ENCODE data around the gene HDAC4. TPM values are rescaled to one million over a fixed set of nuclear protein-coding genes. Genes with fewer than 3 reads are reported as not detected.

HDAC4 gene
- total RNA-seq, 1 donor from 2014 or later, result 44.7 TPM

DNA sequence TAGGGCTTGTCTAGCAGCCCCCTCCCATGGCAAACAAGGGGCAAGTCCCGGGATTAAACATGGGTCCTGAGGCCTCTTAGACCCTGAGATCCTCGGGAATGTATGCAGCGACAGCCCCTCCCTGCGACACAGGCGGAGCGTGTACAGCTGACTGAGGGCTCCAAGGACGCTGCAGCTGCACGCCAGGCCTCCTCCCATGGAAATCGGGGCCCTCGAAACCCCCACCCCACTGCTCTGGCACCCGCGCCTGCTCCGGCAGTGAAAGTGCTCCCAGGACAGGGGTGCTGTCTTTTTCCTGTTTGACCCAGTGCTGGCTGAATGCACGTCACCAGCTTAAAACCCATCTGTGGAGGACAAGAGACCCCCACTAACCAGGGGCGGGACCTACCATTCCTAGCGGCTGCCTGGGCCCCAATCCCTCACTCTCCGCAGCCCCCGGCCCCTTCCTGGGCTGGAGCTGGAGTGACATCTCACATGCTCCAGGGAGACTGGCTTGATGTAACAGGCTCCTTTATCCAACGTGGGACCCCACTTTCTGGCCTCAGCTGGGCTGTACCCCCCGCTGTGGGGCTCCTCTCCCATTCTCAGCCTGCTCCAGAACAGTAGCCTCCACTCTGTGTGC, 305.2 kb downstream of the HDAC4 start:
- no peak overlapping the region for H3K4me3 Mint-ChIP-seq
- no peaks in the 10 kb centered on the region for H3K4me1 Mint-ChIP-seq
- peaks cover 9% of the 10 kb centered on the region for H3K36me3 Mint-ChIP-seq (ENCODE audit: low read depth)
- DNase-seq, result no peak
- intact Hi-C loops (cut with micrococcal nuclease), result no loop called here
- no peaks in the 10 kb centered on the region for H3K27me3 Mint-ChIP-seq
- no peak overlapping the region for H3K27ac Mint-ChIP-seq
- no peaks in the 10 kb centered on the region for H3K9me3 Mint-ChIP-seq

DNA sequence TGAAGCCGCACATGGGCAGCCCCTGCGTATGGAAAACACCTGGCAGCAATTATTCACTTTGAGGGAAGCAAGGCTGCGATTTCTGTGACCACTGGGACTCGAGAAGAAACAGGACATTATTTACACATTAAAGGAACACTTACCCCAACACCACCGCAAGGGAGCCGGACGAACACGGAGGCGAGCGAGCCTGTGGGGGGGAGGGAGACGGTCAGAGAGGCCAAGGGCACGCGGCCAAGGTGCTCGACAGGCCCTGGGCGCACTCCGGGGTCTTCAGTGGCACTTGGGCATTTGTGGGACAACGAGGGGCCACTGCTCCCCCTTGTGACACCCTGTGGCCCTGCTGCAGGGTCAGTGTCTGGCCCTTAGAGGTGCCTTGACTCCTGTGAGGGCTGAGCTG, 306.0 kb downstream of the HDAC4 start:
- intact Hi-C loops (cut with micrococcal nuclease), result no loop called here

DNA sequence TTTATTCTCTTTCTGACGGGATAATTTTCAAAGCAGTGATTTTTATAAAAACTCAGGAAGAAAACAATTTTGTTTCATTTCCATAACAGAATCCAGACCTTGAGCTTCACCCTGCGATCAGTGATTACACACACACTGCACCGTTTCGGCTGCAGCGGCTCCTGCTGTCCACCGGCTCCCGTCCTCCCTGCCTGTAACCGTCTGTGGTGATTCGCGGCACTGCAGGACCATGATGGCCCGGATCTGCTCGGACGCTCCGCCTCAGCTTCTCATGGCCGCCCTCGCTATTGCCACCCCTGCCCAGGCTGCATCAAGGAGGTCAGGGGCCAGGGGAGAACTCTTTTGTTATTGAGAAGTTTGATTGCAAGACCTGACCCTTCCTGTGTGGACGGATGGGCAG, 306.9 kb downstream of the HDAC4 start:
- Mint-ChIP-seq H3K4me3 (no peak overlapping the region), H3K27me3 (no peaks in the 10 kb centered on the region), H3K4me1 (no peaks in the 10 kb centered on the region), H3K36me3 (ENCODE audit: low read depth) (peaks cover 6% of the 10 kb centered on the region), H3K27ac (no peak overlapping the region), H3K9me3 (no peaks in the 10 kb centered on the region)
- DNase-seq, result no peak
- intact Hi-C loops (cut with micrococcal nuclease), result no loop called here

More for the DNA sequence above, 306.0 kb downstream of the HDAC4 start:
- DNase-seq, result no peak
- H3K4me1 Mint-ChIP-seq, result no peaks in the 10 kb centered on the region
- no peaks in the 10 kb centered on the region for H3K27me3 Mint-ChIP-seq
- H3K36me3 Mint-ChIP-seq (ENCODE audit: low read depth), result peaks cover 6% of the 10 kb centered on the region
- no peaks in the 10 kb centered on the region for H3K9me3 Mint-ChIP-seq
- H3K4me3 Mint-ChIP-seq, result no peak overlapping the region
- H3K27ac Mint-ChIP-seq, result no peak overlapping the region

DNA sequence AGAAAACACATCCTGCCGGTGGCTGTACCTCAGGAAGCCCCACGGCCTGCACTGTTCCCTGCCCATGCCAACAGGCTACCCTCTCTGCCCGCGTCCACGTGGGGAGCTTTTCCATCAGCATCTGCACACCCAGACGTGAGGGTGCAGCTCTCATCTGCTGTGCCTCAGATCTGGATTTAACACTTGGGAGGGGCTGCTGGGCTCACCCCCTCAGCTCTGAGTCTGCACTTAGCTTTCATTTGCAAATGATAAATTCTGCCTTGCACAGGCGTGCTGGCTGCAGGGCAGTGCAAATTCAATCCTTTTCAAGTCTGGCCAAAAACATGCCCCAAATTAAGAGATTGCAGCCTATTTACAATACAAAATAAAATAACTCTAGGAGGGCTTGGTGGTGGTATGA, 307.3 kb downstream of the HDAC4 start:
- H3K27ac Mint-ChIP-seq, result no peak overlapping the region
- no peak for DNase-seq
- H3K4me3 Mint-ChIP-seq, result no peak overlapping the region
- no peaks in the 10 kb centered on the region for H3K27me3 Mint-ChIP-seq
- H3K9me3 Mint-ChIP-seq, result no peaks in the 10 kb centered on the region
- intact Hi-C loops (cut with micrococcal nuclease), result no loop called here
- H3K4me1 Mint-ChIP-seq, result no peaks in the 10 kb centered on the region
- H3K36me3 Mint-ChIP-seq (ENCODE audit: low read depth), result peaks cover 6% of the 10 kb centered on the region

DNA sequence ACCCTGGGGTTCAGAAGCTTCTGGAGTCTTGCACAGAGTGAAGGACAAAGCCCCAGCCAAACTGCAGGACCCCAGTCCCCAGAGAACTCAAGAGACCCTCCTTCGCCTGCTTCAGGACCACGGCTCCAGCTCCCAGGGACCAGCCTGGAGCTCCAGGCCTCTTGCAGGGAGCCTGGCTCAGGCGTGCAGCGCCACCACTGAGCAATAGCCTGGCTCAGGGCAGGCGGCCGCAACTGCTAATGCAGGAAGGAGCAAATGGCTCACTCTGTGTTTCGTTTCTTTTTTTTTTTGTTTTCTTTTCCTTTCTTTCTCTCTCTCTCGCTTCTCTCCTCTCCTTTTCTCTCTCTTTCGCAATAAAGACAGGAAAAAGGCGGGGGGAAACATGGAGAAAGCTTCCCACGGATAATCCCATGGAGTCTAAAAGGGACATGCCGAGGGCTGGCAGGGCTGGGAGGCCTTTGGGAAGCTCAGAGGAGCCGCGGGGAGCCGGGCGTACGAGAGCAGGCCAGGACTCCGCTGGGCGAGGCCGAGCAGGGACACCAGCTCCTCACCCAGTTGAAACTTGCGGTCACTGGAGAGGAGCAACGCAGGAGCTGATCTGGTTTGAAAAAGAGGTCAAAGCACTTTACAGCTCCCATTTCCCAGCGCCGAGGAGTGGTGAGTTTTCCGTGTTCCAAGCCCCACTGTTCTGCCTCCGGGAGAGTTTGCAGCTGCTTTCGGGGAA, 308.1 kb downstream of the HDAC4 start:
- intact Hi-C loops (cut with micrococcal nuclease), result no loop called here
- H3K9me3 Mint-ChIP-seq, result no peaks in the 10 kb centered on the region
- no peak for DNase-seq
- H3K4me3 Mint-ChIP-seq, result no peak overlapping the region
- peaks cover 6% of the 10 kb centered on the region for H3K36me3 Mint-ChIP-seq (ENCODE audit: low read depth)
- no peaks in the 10 kb centered on the region for H3K4me1 Mint-ChIP-seq
- H3K27me3 Mint-ChIP-seq, result no peaks in the 10 kb centered on the region
- H3K27ac Mint-ChIP-seq, result no peak overlapping the region

DNA sequence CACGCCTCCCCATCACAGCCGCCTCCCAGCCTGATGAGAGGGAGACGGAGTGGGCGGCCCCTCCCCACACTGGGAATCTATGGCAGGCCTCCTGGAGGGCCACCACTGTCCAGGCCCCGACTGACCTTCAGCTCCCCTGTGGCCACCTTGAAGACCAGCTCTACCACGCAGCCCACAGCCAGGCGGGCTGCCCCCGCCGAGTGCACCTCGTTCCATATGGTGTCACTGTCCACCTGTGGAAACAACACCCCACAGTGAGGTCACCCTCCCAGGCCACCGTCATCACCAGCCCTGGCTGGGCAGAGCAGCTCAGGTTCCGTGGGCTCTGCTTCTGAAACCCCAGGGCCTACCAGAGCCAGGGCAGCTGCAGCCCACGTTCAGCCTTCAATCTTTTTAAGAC, 310.9 kb downstream of the HDAC4 start:
- Mint-ChIP-seq H3K4me1 (no peaks in the 10 kb centered on the region), H3K4me3 (no peak overlapping the region), H3K27me3 (no peaks in the 10 kb centered on the region), H3K36me3 (ENCODE audit: low read depth) (peaks cover 9% of the 10 kb centered on the region), H3K9me3 (no peaks in the 10 kb centered on the region), H3K27ac (no peak overlapping the region)
- no peak for DNase-seq
- intact Hi-C loops (cut with micrococcal nuclease), result no loop called here

DNA sequence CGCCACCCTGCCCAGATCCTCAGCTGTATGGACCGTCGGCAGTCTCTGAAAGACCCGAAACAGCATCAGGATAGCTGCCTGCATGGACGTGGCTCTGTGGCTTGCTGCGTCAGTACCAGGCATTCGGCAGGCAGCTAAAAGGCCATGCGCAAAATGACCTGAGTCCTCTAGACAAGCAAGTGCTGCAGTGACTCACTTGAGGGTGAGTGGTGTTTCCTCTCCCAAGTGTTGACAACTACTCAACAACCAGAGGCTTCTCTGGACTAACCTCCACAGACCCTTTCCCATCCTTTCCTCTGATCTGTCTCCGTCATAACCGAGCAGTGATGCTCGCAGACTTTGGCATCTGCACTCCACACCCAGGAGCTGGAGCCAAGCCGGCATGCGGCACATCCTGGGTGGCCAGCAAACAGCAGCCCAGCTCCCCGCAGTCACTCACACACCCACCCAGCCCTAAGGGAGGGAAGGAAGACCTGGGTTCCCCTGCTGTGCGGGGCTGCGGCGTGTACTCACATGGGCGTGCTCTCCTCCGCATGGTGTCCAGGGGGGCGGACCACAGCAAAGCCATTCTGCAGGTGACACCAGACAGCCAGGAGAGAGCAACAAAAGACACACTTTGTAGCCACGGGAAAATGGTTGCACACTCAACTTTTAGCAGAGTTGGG, 313.6 kb downstream of the HDAC4 start:
- no peak overlapping the region for H3K4me3 Mint-ChIP-seq
- intact Hi-C loops (cut with micrococcal nuclease), result no loop called here
- no peak overlapping the region for H3K27ac Mint-ChIP-seq
- H3K36me3 Mint-ChIP-seq (ENCODE audit: low read depth), result peaks cover 11% of the 10 kb centered on the region
- H3K27me3 Mint-ChIP-seq, result no peaks in the 10 kb centered on the region
- H3K4me1 Mint-ChIP-seq, result no peaks in the 10 kb centered on the region
- H3K9me3 Mint-ChIP-seq, result no peaks in the 10 kb centered on the region
- DNase-seq, result no peak

DNA sequence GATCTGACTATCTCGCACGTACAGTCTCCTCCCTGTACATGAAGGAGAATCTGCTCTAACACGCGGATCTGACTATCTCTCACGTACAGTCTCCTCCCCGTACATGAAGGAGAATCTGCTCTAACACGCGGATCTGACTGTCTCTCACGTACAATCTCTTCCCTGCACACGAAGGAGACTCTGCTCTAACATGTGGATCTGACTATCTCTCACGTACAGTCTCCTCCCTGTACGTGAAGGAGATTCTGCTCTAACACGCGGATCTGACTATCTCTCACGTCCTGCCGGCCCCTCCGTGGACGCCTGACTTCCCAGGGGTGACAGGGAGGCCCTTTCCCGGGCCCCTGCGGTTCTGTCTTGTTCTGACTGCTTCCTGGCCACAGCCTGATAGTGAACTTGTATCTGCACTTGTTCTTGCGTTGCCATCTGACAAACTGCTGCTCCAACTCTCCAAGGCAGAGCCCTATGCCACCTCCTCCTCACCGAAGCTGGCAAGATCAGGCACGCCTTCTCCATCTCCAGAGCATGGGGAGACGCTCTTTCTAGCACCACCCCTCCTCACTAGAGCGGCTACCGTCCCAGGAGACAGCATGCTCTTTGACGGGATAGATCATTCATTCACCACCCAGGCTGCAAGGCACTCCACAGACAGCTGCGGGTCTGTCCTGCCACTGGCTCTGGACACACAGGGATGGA, 314.3 kb downstream of the HDAC4 start:
- DNase-seq, result no peak
- Mint-ChIP-seq H3K4me1 (no peaks in the 10 kb centered on the region), H3K9me3 (no peaks in the 10 kb centered on the region), H3K4me3 (no peak overlapping the region), H3K36me3 (ENCODE audit: low read depth) (peaks cover 11% of the 10 kb centered on the region), H3K27ac (no peak overlapping the region), H3K27me3 (no peaks in the 10 kb centered on the region)
- intact Hi-C loops (cut with micrococcal nuclease), result no loop called here

DNA sequence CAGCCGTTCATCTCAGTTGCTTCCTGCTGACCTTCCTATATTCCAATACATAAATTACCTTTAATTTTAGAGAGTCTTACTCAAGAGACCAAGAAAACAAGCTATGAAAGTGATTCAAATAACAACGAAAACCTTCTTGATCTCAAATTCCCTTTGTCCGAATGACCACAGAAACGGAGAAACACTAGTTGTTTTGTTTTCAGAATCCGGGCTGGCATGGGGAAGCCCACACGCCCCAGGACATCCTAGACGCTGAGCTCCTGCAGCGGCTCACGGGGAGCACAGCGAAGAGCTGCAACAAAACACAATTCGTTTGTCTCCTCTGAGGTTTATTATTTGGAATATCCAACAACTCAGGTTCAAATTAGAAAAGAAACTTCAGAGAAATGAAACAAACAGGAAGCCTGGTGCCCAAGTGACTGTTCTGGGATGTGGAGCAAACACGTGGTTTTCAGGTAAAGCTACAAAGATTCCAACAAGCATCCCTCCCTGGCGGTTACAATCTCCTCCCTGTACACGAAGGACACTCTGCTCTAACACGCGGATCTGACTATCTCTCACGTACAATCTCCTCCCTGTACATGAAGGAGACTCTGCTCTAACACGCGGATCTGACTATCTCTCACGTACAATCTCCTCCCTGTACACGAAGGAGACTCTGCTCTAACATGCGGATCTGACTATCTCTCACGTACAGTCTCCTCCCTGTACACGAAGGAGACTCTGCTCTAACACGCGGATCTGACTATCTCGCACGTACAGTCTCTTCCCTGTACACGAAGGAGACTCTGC, 315.4 kb downstream of the HDAC4 start:
- Mint-ChIP-seq H3K4me1 (no peaks in the 10 kb centered on the region), H3K9me3 (no peaks in the 10 kb centered on the region), H3K36me3 (ENCODE audit: low read depth) (peaks cover 11% of the 10 kb centered on the region), H3K4me3 (no peak overlapping the region), H3K27ac (no peak overlapping the region), H3K27me3 (no peaks in the 10 kb centered on the region)
- DNase-seq, result no peak
- intact Hi-C loops (cut with micrococcal nuclease), result no loop called here

DNA sequence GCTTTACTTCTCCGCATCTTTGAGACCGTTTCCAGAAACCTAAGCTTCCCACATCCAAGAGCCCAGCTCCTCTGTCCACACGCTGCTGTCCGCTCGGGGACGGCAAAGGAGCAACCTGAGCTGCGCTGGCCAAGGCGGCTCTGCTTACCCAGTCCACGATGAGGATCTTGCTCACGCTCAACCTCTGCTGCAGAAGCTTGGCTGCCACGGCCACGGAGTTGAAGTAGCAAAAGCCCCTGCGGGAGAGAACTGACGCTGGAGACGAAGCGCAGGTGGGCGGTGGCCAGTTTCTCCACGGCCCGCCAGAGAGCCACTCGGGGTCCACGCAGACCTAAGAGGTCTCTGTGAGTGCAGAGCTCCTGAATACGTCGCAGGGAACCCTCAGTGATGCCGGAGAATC, 316.8 kb downstream of the HDAC4 start:
- no peaks in the 10 kb centered on the region for H3K9me3 Mint-ChIP-seq
- no peaks in the 10 kb centered on the region for H3K27me3 Mint-ChIP-seq
- H3K4me3 Mint-ChIP-seq, result no peak overlapping the region
- DNase-seq, result no peak
- H3K4me1 Mint-ChIP-seq, result no peaks in the 10 kb centered on the region
- intact Hi-C loops (cut with micrococcal nuclease), result no loop called here
- no peak overlapping the region for H3K27ac Mint-ChIP-seq
- peaks cover 19% of the 10 kb centered on the region for H3K36me3 Mint-ChIP-seq (ENCODE audit: low read depth)

DNA sequence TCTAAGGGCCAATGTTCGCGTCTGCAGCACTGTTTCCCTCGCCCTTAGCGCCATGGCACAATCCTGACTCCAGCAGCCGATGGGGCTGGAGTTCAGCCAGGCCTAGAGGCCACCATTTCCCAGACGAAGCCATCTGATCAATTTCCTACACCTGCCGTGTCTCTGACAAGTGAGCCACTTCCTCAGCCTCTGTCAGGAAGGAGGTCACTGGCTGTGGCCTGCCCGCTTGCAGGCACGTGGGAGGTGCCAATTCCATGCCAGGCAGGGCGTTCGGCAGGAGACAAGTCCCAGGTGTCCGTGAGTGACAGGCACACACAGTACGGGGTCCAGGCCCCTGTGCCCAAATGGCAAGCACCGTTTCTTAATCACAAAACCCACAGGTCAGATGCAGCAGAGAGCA, 318.4 kb downstream of the HDAC4 start:
- no peaks in the 10 kb centered on the region for H3K9me3 Mint-ChIP-seq
- no peaks in the 10 kb centered on the region for H3K4me1 Mint-ChIP-seq
- H3K27me3 Mint-ChIP-seq, result no peaks in the 10 kb centered on the region
- no peak overlapping the region for H3K27ac Mint-ChIP-seq
- H3K36me3 Mint-ChIP-seq (ENCODE audit: low read depth), result peaks cover 21% of the 10 kb centered on the region
- no peak for DNase-seq
- intact Hi-C loops (cut with micrococcal nuclease), result no loop called here
- no peak overlapping the region for H3K4me3 Mint-ChIP-seq

DNA sequence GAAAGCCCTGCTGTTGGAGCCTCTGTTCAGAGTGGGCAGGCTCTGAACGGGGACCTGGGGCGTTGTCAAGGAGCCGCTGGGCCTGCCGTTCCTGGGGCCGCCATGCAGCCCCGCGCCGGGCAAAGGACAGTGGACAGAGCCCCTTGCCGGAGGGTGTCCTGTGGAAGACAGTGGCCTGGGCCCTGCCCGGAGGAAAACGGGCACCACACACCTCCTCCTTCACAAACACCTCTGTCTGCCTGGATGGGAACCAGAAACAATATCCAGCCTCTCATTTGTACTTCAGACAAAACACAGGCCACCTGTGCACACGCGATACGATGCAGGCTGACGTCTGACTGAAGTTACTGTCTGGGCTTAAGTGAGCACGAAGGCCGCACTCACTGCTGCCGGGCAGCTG, 319.2 kb downstream of the HDAC4 start:
- H3K9me3 Mint-ChIP-seq, result no peaks in the 10 kb centered on the region
- H3K27ac Mint-ChIP-seq, result no peak overlapping the region
- peaks cover 22% of the 10 kb centered on the region for H3K36me3 Mint-ChIP-seq (ENCODE audit: low read depth)
- intact Hi-C loops (cut with micrococcal nuclease), result no loop called here
- H3K4me3 Mint-ChIP-seq, result no peak overlapping the region
- no peaks in the 10 kb centered on the region for H3K4me1 Mint-ChIP-seq
- no peaks in the 10 kb centered on the region for H3K27me3 Mint-ChIP-seq
- no peak for DNase-seq

DNA sequence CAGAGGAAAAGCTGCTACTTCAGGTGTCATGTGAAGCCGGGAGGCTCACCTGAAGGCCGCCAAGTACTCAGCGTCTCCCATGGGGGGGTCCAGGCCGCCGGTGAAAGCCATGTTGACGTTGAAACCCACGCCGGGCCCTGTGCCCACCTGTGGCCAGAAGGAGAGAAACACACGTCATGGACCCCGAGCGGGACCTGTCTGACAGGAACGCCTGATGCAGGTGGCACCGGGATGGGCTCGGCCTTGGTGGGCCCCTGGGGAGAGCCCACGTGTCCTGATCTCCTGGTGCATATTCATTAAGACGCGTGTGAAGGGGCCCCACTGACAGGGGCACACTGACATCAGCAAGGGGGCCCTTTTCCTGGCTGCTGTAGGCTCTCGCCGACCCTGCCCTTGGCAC, 319.8 kb downstream of the HDAC4 start:
- Mint-ChIP-seq H3K36me3 (ENCODE audit: low read depth) (peaks cover 23% of the 10 kb centered on the region), H3K4me3 (no peak overlapping the region), H3K27ac (no peak overlapping the region), H3K4me1 (no peaks in the 10 kb centered on the region), H3K27me3 (no peaks in the 10 kb centered on the region), H3K9me3 (no peaks in the 10 kb centered on the region)
- intact Hi-C loops (cut with micrococcal nuclease), result no loop called here
- no peak for DNase-seq
